Keratinocyte (primary cell): ENCODE data around the gene HEXIM1. TPM values are rescaled to one million over a fixed set of nuclear protein-coding genes. Genes with fewer than 3 reads are reported as not detected.
A peak's percentile ranks its signal among the peaks of the same experiment; 100 is the strongest.
"Not testable (repeated sequence)": the region's sequence is repeated elsewhere in the genome, so short reads cannot be mapped to it uniquely, and the experiment has no call there.

ENCODE experiments used
- DNase-seq: peaks from one replicate; pipeline ENCODE4 v3.0.0-alpha.2; 2011; ENCODE audit warnings: low read depth, missing footprints, low spot score
- FAIRE-seq: peaks from 2 replicates; lab custom pipeline; 2011; peaks lifted over from hg19 to GRCh38; lab: Jason Lieb, UNC
- H2AFZ ChIP-seq: 2 replicates; pipeline ENCODE4 v1.6.0; 2012; ENCODE audit warnings: low read length, control low read depth, inconsistent platforms; ENCODE audit not compliant: control insufficient read depth
- H3K27ac ChIP-seq: 2 replicates; pipeline ENCODE4 v1.5.1; 2011; ENCODE audit warnings: low read length; ENCODE audit not compliant: control insufficient read depth, insufficient read depth
- H3K27me3 ChIP-seq: 3 replicates; pipeline ENCODE4 v1.6.0; 2011; ENCODE audit warnings: low read length; ENCODE audit not compliant: control insufficient read depth, insufficient read depth; ENCODE audit errors: extremely low read depth
- H3K36me3 ChIP-seq, 2 experiments: 2 replicates in 1 of 2; 3 replicates in 1 of 2; pipeline ENCODE4 v1.5.1; 2011; ENCODE audit warnings: low read length in 2 of 2, mild to moderate bottlenecking in 1 of 2; ENCODE audit not compliant: control insufficient read depth in 2 of 2, insufficient read depth in 2 of 2; ENCODE audit errors: extremely low read depth in 1 of 2
- H3K4me1 ChIP-seq: 3 replicates; pipeline ENCODE4 v1.5.1; 2011; ENCODE audit warnings: low read length; ENCODE audit not compliant: control insufficient read depth, insufficient read depth; ENCODE audit errors: extremely low read depth
- H3K4me2 ChIP-seq: 3 replicates; pipeline ENCODE4 v1.6.0; 2011; ENCODE audit warnings: low read depth, low read length; ENCODE audit not compliant: control insufficient read depth, insufficient read depth; ENCODE audit errors: extremely low read depth
- H3K4me3 ChIP-seq, 3 experiments: fragments of 200-600 bp in 1 of 3; sonication (generic) in 1 of 3; 2 replicates in 2 of 3; 3 replicates in 1 of 3; pipeline ENCODE4 v1.5.1; 2011 to 2016; ENCODE audit warnings: low read length in 3 of 3, mild to moderate bottlenecking in 3 of 3, control low read depth in 2 of 3, inconsistent platforms in 1 of 3, low read depth in 1 of 3, mixed read lengths in 1 of 3, mixed run types in 1 of 3, moderate library complexity in 1 of 3; ENCODE audit not compliant: control insufficient read depth in 2 of 3, insufficient read depth in 2 of 3; ENCODE audit errors: extremely low read depth in 1 of 3
- H3K79me2 ChIP-seq: 2 replicates; pipeline ENCODE4 v1.6.0; 2012; ENCODE audit warnings: low read length; ENCODE audit not compliant: control insufficient read depth, insufficient read depth
- H3K9ac ChIP-seq: 3 replicates; pipeline ENCODE4 v1.6.0; 2011; ENCODE audit warnings: low read length; ENCODE audit not compliant: control insufficient read depth, insufficient read depth; ENCODE audit errors: extremely low read depth
- H3K9me1 ChIP-seq: 3 replicates; pipeline ENCODE4 v1.6.0; 2011; ENCODE audit warnings: low read length; ENCODE audit not compliant: control insufficient read depth, insufficient read depth; ENCODE audit errors: extremely low read depth
- H3K9me3 ChIP-seq: 2 replicates; pipeline ENCODE4 v1.5.1; 2012; ENCODE audit warnings: low read depth, low read length; ENCODE audit not compliant: control insufficient read depth
- H4K20me1 ChIP-seq: 3 replicates; pipeline ENCODE4 v1.6.0; 2011; ENCODE audit warnings: low read length; ENCODE audit not compliant: control insufficient read depth, insufficient read depth; ENCODE audit errors: extremely low read depth
- CTCF ChIP-seq, 3 experiments: IDR thresholded peaks in 1 of 3; conservative IDR thresholded peaks in 1 of 3; optimal IDR thresholded peaks in 1 of 3; 2 replicates in 2 of 3; 3 replicates in 1 of 3; pipeline versions ENCODE3 to v1.5.1; 2011; ENCODE audit warnings: low read length in 3 of 3, mild to moderate bottlenecking in 3 of 3, moderate library complexity in 2 of 3, control low read depth in 1 of 3, inconsistent platforms in 1 of 3; ENCODE audit not compliant: insufficient read depth in 2 of 3; ENCODE audit errors: extremely low read depth in 1 of 3
- EZH2 ChIP-seq: IDR thresholded peaks from one replicate; pipeline ENCODE4 v1.6.1; 2012; ENCODE audit warnings: inconsistent platforms, mild to moderate bottlenecking, low read length, moderate library complexity
- dilution Hi-C: fragments of 300-500 bp; cut with MboI; formaldehyde crosslinking; loops from one replicate; pipeline ENCODE4 v1.7.0; 2020; ENCODE audit warnings: low sequenced_read_pairs; ENCODE audit not compliant: extremely low pct_ligation_motif_present
- polyA plus RNA-seq, 5 experiments: library from polyadenylated mRNA; depleted of rRNA in 3 of 5; stranded (reverse) in 3 of 5; stranded (forward) in 1 of 5; unstranded in 1 of 5; fragments of >200 nt; gene quantifications; 1 replicate in 1 of 5; 2 replicates in 3 of 5; 3 replicates in 1 of 5; pipeline versions ENCODE4 v1.2.1 to v1.2.3, GENCODE V29; 2011 to 2012; ENCODE audit warnings: missing spikeins in 2 of 5, low read depth in 1 of 5, low replicate concordance in 1 of 5

The HEXIM1 gene
- polyA plus RNA-seq, 1 donor (not counting 4 experiments of a cell fraction or from before 2014, with no cell fraction given), result 19.9 TPM

GRCh38 chr17:45123076-45123770 is 25.1 kb upstream of the HEXIM1 start:
- Histone ChIP-seq H2AFZ (no peak overlapping the region), H3K9me1 (no peaks in the 10 kb centered on the region), H3K79me2 (peaks cover 46% of the 10 kb centered on the region), H3K4me2 (peak overlapping the region; percentile 60), H3K27ac (peak overlapping the region; percentile 91), H3K4me3 (no peak overlapping the region), H3K27me3 (no peaks in the 10 kb centered on the region), H3K36me3 (peaks cover 4 to 7% of the 10 kb centered on the region in 2 experiments), H4K20me1 (no peaks in the 10 kb centered on the region), H3K9ac (no peak overlapping the region), H3K4me1 (peaks cover 42% of the 10 kb centered on the region), H3K9me3 (no peaks in the 10 kb centered on the region)
- dilution Hi-C loops, result no loop called here
- FAIRE-seq (no peak), DNase-seq (no peak)
- no peak for TF ChIP-seq CTCF (optimal IDR thresholded peaks at IDR 0.05 in 1 of 3, IDR thresholded peaks at IDR 0.05 in 1 of 3, conservative IDR thresholded peaks at IDR 0.05 in 1 of 3; ENCODE audit: extremely low read depth in 1 of 3, insufficient read depth in 2 of 3, low read length in 3 of 3)
- TF ChIP-seq EZH2, result no peak

- Histone ChIP-seq H3K27ac (peak overlapping the region; percentile 91), H2AFZ (no peak overlapping the region), H3K9me3 (no peaks in the 10 kb centered on the region), H3K9ac (peak overlapping the region; percentile 51), H3K79me2 (peaks cover 53% of the 10 kb centered on the region), H3K4me2 (peak overlapping the region; percentile 60), H3K27me3 (no peaks in the 10 kb centered on the region), H3K36me3 (peaks cover 4 to 5% of the 10 kb centered on the region in 2 experiments), H3K4me1 (peaks cover 49% of the 10 kb centered on the region), H3K4me3 (peak overlapping the region in 1 of 3 experiments; percentile 50), H4K20me1 (no peaks in the 10 kb centered on the region), H3K9me1 (no peaks in the 10 kb centered on the region)
- dilution Hi-C loops, result no loop called here
- DNase-seq (no peak), FAIRE-seq (peak; percentile 89)
- TF ChIP-seq CTCF (optimal IDR thresholded peaks at IDR 0.05 in 1 of 3, IDR thresholded peaks at IDR 0.05 in 1 of 3, conservative IDR thresholded peaks at IDR 0.05 in 1 of 3; ENCODE audit: extremely low read depth in 1 of 3, insufficient read depth in 2 of 3, low read length in 3 of 3) (no peak), EZH2 (no peak)
These were observed 24.1 kb upstream of the HEXIM1 start for GRCh38 chr17:45123930-45124796.

- Histone ChIP-seq H3K9ac (peak overlapping the region; percentile 51), H3K4me1 (peaks cover 51% of the 10 kb centered on the region), H3K4me2 (peak overlapping the region; percentile 60), H3K79me2 (peaks cover 59% of the 10 kb centered on the region), H3K27ac (peak overlapping the region; percentile 91)
- H4K20me1 ChIP-seq, H3K4me3 ChIP-seq, FAIRE-seq, H3K9me3 ChIP-seq, dilution Hi-C loops, H3K36me3 ChIP-seq, H3K9me1 ChIP-seq, H2AFZ ChIP-seq, DNase-seq, H3K27me3 ChIP-seq: not testable (repeated sequence)
These were observed 23.5 kb upstream of the HEXIM1 start for GRCh38 chr17:45124797-45125122.
